HG03159 (cell line): ENCODE data around the gene CLEC18C.
"Not testable (repeated sequence)": the region's sequence is repeated elsewhere in the genome, so short reads cannot be mapped to it uniquely, and the experiment has no call there.

Source experiments
- ATAC-seq: cut with Tn5 transposase; IDR thresholded peaks from one replicate; pipeline ENCODE4 v1.9.1; 2021; ENCODE audit warnings: mild to moderate bottlenecking, moderate library complexity; ENCODE audit not compliant: unreplicated experiment

CLEC18C gene

GRCh38 chr16:70173212-70173837 lies at the start of gene CLEC18C:
Gene CLEC18C, plus strand, starts transcription at chr16:70173787. Its CDS starts 492 bp downstream, at chr16:70174279.
- not testable (repeated sequence) for ATAC-seq

GRCh38 chr16:70123822-70124221 lies 49.8 kb upstream of the CLEC18C start:
- ATAC-seq = not testable (repeated sequence)

- ATAC-seq = not testable (repeated sequence)
These were observed 47.4 kb upstream of the CLEC18C start for GRCh38 chr16:70126226-70126625.

- ATAC-seq = not testable (repeated sequence)
These were observed 45.9 kb upstream of the CLEC18C start for GRCh38 chr16:70127706-70128105.

GRCh38 chr16:70128844-70129243 lies 44.7 kb upstream of the CLEC18C start:
- ATAC-seq = not testable (repeated sequence)

- ATAC-seq = not testable (repeated sequence)
These were observed 37.8 kb upstream of the CLEC18C start for GRCh38 chr16:70135796-70136195.

- not testable (repeated sequence) for ATAC-seq
These were observed 37.0 kb upstream of the CLEC18C start for GRCh38 chr16:70136595-70136994.

- not testable (repeated sequence) for ATAC-seq
These were observed 30.8 kb upstream of the CLEC18C start for GRCh38 chr16:70142739-70143138.

GRCh38 chr16:70143231-70143895 lies 30.2 kb upstream of the CLEC18C start:
- ATAC-seq = not testable (repeated sequence)

GRCh38 chr16:70147853-70148252 lies 25.7 kb upstream of the CLEC18C start:
- ATAC-seq = not testable (repeated sequence)

- not testable (repeated sequence) for ATAC-seq
These were observed 25.1 kb upstream of the CLEC18C start for GRCh38 chr16:70148453-70148852.

GRCh38 chr16:70149296-70149695 lies 24.3 kb upstream of the CLEC18C start:
- ATAC-seq = not testable (repeated sequence)

GRCh38 chr16:70151391-70151790 lies 22.2 kb upstream of the CLEC18C start:
- no peak for ATAC-seq

- no peak for ATAC-seq
These were observed 21.6 kb upstream of the CLEC18C start for GRCh38 chr16:70151941-70152509.

GRCh38 chr16:70152578-70153302 lies 20.8 kb upstream of the CLEC18C start:
- ATAC-seq = no peak

GRCh38 chr16:70154736-70155135 lies 18.9 kb upstream of the CLEC18C start:
- not testable (repeated sequence) for ATAC-seq

- no peak for ATAC-seq
These were observed 17.2 kb upstream of the CLEC18C start for GRCh38 chr16:70156207-70156978.

- ATAC-seq = no peak
These were observed 16.5 kb upstream of the CLEC18C start for GRCh38 chr16:70157105-70157476.

- ATAC-seq = no peak
These were observed 15.9 kb upstream of the CLEC18C start for GRCh38 chr16:70157477-70158260.
